GM06990 (cell line): ENCODE results near the gene PFDN4.
"Not testable (repeated sequence)": the region's sequence is repeated elsewhere in the genome, so short reads cannot be mapped to it uniquely, and the experiment has no call there.

ENCODE experiments used
- DNase-seq: peaks from one replicate; pipeline ENCODE4 v3.0.0-alpha.2; 2011; ENCODE audit not compliant: insufficient read length; ENCODE audit errors: extremely low read depth
- H3K27me3 ChIP-seq: replicated peaks from 2 replicates; pipeline ENCODE4 v1.6.0; 2011; ENCODE audit warnings: low read length; ENCODE audit not compliant: control insufficient read depth, insufficient read depth
- H3K36me3 ChIP-seq: 2 replicates; pipeline ENCODE4 v1.5.1; 2011; ENCODE audit warnings: low read length; ENCODE audit not compliant: control insufficient read depth, insufficient read depth
- H3K4me3 ChIP-seq: replicated peaks from 2 replicates; pipeline ENCODE4 v1.5.1; 2011; ENCODE audit warnings: low read depth, mild to moderate bottlenecking, control low read depth, low read length
- TF ChIP-seq, protein P1 (sequence below): IDR thresholded peaks from 2 replicates; pipeline ENCODE4 v1.5.1; 2011; ENCODE audit warnings: low read length, control low read depth, mild to moderate bottlenecking, inconsistent platforms; ENCODE audit not compliant: insufficient read depth, poor library complexity, severe bottlenecking

The PFDN4 gene

DNA sequence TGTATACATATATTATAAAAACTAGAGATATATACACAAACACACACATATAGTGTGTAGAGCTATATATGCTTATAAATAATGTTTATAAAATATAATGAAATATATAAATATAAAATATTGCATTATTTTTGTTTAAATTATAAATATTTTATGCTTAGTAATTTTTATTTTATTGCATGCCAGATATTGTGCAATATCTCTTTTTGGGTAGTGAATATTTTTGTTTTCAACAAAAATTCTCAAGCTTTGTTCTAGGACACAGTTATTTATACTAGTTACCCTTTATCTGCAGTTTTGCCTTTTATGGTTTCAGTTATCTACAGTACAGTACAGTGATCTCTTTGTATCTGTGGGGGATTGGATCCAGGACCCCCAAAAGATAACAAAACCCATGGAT lies 52.2 kb downstream of the PFDN4 start:
- Histone ChIP-seq H3K27me3 (no peaks in the 10 kb centered on the region), H3K4me3 (no peak overlapping the region), H3K36me3 (no peaks in the 10 kb centered on the region)
- TF ChIP-seq, protein P1, sequence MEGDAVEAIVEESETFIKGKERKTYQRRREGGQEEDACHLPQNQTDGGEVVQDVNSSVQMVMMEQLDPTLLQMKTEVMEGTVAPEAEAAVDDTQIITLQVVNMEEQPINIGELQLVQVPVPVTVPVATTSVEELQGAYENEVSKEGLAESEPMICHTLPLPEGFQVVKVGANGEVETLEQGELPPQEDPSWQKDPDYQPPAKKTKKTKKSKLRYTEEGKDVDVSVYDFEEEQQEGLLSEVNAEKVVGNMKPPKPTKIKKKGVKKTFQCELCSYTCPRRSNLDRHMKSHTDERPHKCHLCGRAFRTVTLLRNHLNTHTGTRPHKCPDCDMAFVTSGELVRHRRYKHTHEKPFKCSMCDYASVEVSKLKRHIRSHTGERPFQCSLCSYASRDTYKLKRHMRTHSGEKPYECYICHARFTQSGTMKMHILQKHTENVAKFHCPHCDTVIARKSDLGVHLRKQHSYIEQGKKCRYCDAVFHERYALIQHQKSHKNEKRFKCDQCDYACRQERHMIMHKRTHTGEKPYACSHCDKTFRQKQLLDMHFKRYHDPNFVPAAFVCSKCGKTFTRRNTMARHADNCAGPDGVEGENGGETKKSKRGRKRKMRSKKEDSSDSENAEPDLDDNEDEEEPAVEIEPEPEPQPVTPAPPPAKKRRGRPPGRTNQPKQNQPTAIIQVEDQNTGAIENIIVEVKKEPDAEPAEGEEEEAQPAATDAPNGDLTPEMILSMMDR, result no peak
- DNase-seq, result no peak

- TF ChIP-seq, protein P1, result no peak
- no peaks in the 10 kb centered on the region for H3K27me3 ChIP-seq
- no peaks in the 10 kb centered on the region for H3K36me3 ChIP-seq
- no peak overlapping the region for H3K4me3 ChIP-seq
- DNase-seq, result no peak
Measured at GRCh38 chr20:54262671-54263070, 54.8 kb downstream of the PFDN4 start.

- TF ChIP-seq, protein P1, result no peak
- Histone ChIP-seq H3K27me3 (no peaks in the 10 kb centered on the region), H3K36me3 (no peaks in the 10 kb centered on the region), H3K4me3 (no peak overlapping the region)
- no peak for DNase-seq
Measured at GRCh38 chr20:54263116-54263690, 55.3 kb downstream of the PFDN4 start.

GRCh38 chr20:54265791-54266190 lies 57.9 kb downstream of the PFDN4 start:
- not testable (repeated sequence) for H3K36me3 ChIP-seq, DNase-seq, H3K27me3 ChIP-seq, H3K4me3 ChIP-seq

GRCh38 chr20:54266844-54267243 lies 59.0 kb downstream of the PFDN4 start:
- no peak overlapping the region for H3K4me3 ChIP-seq
- DNase-seq, result no peak
- no peaks in the 10 kb centered on the region; the same call in 1 of the 2 replicates for H3K27me3 ChIP-seq
- TF ChIP-seq, protein P1, result no peak
- no peaks in the 10 kb centered on the region for H3K36me3 ChIP-seq

DNA sequence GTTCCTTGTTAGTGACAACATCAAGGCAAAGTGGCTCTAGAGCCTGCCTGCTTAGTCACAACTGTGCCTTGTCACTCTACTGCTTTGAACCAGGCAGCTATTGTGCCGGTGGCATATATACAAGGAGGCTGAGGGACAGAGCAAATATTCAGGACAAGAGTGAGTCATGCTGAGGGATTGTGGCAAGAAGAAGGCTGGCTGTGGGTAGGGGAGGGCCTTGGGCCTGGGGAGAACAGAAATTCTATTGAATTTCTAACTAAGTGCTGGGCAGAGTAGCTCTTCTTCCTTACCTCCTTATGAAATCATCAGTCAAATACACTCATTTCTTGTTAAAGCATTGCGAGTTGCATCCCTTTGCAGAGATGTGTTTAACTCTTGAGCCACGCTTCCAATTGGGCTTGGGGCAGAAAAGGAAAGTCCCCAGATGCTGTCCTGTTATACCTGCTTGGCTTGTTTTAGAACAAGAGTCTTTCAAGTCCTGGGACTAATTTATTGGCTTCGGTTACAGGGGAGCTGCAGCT lies 59.7 kb downstream of the PFDN4 start:
- no peaks in the 10 kb centered on the region for H3K36me3 ChIP-seq
- DNase-seq, result no peak
- H3K27me3 ChIP-seq, result no peaks in the 10 kb centered on the region; the same call in 1 of the 2 replicates
- TF ChIP-seq, protein P1, result no peak
- no peak overlapping the region for H3K4me3 ChIP-seq
